ELF-1 (cell line): ENCODE data around the gene ME3.
A peak's percentile ranks its signal among the peaks of the same experiment; 100 is the strongest.
"Not testable (repeated sequence)": the region's sequence is repeated elsewhere in the genome, so short reads cannot be mapped to it uniquely, and the experiment has no call there.

Source experiments
- DNase-seq: peaks from one replicate; pipeline ENCODE4 v3.0.0-alpha.2; 2016; ENCODE audit warnings: low read depth, low spot score

Gene ME3

DNA sequence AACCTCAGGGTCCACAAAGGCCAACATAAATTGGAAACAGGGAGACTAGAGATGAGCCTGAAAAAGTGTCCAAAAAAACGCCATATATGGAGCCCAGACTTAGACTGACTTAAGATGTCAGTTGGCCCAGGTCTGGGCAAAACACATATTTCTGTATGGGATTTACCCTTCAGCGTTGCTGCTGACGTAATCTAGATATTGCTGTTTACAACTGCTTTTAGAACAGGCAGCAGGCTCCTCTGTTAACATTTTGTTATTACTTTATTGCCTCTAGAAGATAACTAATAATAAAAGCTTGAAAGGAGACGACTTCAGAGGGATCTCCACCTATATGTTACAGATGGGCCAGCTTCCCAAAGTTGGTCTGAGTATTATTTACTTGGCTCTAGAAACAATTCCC lies 8.7 kb downstream of the ME3 start:
- no peak for DNase-seq

DNA sequence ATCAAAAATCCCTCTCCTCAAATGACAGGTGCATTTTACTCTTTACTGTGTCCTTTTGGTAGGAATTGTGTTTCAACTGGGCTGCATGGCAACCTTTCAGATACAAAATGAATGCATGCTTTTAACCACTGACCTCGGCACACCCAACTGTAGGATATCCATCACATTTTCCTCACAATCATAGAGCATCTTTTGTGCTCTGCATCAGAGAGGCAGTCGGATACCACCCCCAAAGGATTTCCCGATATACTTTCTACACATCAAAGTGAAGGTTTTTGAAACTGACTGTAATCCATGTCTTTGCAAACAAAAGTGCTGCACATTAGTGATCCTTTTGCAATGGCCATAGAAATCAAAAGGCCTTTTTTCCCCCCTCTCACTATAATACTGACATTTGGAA lies 9.1 kb downstream of the ME3 start:
- DNase-seq, result no peak

- no peak for DNase-seq
Measured at GRCh38 chr11:86660736-86661135, 11.7 kb downstream of the ME3 start.

DNA sequence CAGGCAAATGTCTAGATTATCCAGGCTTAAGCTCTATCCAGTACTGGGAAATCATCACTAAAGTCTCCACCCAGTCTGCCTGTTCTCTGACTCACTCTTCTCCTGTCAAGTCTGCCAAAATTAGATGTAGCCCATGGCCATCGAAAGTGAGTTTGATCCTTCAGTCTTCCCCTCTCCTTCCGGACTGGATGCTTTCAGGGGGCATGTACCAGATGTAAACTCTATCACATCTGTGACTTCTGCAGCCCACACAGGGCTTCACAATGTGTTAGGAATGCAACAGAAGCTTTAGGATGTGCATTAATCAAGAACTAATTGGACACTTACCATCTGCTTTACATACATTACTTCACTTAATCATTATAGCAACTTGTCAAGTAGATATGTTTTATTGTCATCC lies 12.3 kb downstream of the ME3 start:
- DNase-seq, result no peak

DNA sequence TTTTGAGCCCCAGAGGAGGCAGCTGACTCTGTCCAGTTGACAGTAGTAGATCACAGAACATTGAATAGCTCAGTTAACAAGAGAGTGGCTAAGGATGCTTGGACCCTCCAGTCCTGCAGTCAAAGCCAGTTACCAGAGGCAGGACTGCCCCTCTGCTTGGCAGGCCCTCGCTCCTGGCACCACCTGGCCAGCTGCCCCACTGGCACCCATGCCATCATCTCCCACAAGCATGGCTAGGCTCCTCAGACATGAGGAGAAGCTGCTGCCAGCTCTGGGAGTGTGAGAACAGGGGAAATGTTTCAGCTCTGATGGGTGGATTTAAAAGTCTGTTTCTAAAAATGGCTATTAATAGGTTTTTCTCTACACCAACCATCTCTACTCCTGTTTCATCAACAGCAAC lies 13.9 kb downstream of the ME3 start:
- no peak for DNase-seq

DNA sequence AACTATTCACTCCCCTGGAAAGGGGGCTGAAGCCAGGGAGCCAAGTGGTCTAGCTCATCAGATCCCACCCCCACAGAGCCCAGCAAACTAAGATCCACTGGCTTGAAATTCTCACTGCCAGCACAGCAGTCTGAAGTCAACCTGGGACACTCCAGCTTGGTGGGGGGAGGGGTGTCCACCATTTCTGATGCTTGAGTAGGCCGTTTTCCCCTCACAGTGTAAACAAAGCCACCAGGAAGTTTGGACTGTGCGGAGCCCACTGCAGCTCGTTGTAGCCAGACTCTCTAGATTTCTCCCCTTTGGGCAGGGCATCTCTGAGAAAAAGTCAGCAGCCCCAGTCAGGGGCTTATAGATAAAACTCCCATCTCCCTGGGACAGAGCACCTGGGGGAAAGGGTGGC lies 27.2 kb downstream of the ME3 start:
- DNase-seq, result not testable (repeated sequence)

- no peak for DNase-seq
Measured at GRCh38 chr11:86644291-86644690, 28.1 kb downstream of the ME3 start.

DNA sequence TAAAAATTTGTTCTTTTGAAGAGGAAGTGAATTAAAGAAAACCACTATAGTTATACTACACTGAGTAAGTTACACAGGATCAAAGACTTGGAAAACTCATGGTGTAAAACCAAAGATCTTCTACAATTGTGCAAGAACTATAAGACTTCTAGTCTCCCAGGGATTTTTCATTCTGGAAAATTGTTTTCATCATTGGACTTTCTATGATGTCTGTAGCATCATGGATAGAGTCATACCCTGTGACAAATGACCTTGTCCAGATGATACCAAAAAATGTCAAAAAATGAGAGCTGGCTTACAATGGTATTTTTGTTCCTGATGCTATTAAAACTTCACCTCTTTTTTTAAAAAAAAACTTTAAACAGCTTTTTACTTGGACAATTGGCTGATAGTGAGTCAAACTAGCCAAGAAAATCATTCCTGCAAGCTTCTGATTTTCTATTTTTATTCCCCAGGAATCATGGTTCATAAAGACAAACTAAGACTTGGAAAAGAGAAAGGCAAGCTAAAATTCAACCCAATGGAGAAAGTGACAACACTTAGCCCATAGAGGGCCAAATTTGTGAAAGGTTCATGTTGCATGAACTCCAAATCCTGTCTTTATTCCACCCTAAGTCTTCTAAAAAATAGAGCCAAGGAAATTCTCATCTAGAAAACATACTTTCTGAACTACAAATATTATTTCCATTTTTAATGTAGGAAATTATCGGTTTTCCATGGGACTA lies 30.7 kb downstream of the ME3 start:
- DNase-seq, result no peak

- no peak for DNase-seq
Measured at GRCh38 chr11:86639137-86639536, 33.3 kb downstream of the ME3 start.

DNA sequence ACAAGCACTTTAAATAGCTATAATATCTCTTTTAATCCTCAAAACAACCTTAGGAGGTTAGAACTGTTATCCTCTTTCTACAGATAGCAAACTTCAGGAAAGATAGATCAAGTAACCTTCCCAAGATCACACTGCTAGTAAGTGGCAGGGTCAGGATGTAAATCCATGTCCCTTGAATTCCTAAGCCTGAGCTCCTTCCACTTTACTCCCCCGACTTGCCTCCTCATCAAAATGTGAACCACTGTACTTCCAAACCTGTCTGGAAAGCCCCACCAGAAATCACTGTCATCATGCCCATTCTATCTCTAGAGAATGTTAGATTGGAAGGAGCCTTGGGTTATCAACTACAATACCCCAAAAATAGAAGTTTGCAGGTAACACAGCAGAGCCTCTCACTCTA lies 33.7 kb downstream of the ME3 start:
- no peak for DNase-seq

DNA sequence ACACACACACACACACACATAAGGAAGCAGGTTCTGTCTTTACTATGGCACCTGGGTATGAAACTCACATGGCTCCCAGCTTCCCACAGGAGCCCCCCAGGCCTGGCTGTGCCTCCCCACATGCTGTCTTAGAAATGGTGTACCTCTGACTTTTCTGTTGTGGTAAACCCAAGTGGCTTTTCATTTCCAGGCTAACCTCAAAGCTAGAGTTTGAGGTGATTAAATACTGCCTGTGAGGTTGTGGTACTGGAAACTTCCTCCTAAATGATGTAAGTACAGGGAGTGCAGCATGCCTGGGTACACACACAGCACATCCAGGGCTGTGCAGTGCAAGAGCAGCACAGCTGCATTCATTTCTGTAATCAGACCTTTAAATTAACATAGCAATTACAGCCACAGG lies 34.4 kb downstream of the ME3 start:
- DNase-seq, result no peak

GRCh38 chr11:86636275-86636674 lies 36.1 kb downstream of the ME3 start:
- DNase-seq, result peak; percentile 53

DNA sequence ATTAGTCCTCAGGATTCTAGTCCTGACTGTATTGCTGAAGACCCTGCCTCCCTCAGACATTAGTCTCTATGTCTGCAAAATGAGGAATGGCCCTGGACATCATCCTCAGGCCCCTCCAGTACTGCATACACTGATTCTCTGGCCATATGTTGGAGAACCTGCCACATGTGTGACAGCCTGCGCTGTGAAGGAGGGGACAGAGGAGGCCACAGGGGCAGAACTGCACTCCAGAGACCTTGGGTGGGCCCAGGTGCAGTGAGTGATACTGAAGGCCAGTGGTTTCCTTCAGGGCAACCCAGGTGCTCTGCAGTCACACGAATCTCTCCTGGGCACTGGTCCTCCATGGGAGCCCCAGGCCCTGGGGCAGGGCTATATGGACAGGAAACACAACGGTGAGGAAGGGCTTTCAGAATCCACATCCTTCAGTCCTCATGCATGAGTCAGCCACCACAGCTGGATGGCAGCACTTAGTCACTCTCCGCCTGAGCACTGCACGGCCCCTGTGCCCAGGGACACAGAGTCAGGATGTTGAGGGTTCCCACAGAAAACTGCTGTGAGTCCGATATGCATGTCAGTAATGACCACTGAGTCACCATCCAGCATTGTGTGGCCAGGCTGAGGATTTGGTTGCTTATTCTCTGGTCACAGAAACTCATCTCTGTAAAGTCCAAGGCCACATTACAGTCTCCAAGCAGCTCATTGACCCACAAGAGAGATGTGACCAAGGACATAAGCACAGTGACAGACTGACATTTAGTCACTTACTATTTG lies 39.7 kb downstream of the ME3 start:
- DNase-seq, result peak; percentile 79

DNA sequence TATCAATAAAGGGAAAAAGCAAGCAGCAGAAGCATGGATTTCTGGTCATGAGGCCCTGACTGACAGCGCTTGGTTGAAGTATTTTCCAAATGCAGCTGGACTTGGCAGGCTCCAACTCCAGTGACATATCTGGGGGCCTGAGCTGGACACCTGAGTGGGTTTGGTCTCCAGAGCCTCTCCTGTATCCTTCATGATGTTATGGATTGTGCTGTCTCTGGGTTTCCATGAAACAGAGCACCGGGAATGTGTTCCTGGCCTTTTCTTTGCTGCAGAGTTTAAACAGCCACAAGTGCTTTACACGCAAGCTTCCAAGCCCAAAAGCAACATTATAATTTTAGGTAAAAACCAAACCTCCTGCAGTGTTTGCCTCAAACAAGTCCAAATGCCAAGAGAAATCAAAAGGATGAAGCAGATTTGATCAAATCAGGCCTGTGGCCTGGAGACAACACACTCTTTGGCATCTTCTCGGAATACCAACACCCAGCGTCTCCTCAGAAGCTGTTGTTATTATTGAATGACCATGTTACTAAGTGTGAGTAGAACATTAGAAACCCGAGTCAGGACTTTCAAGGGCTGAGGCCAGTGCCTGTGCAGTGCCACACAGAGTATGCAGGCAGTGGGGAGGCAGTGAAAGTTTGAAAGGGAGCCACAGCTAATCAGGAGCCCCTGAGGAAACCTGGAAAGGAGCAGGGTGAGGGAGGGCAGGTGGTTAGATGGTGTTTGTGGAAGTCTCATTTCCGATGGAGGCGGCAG lies 42.0 kb downstream of the ME3 start:
- DNase-seq, result no peak

DNA sequence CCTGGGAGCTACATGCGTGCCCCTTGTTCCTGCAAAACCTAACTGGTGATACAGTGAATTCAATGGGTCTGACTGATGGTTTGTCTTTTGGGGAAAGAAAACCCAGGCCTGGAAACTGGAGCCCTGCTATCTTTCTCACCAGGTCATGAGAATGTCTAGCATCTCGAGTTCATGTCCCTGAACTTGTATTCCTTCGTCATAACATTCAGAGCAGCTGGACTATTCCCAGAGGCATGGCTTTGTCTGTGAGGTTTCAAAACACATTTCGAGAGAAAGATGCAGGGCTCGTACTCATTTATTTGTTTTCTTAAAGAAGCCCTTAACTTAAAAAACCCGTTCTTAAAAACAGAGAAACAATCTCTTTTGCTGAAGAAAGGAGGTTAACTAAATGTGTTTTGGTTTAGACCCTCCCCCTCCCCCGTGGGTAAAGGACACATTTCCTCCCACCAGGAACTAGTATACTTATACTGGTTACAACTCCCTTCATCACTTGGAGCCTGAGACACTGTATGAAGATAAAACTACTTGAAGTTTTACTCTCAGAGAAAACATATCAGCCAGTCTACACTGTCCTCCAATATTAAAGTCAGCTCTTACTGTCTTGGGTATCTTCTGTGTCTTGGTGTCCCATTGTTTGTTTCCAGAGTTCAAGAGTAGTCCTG lies 43.2 kb downstream of the ME3 start:
- DNase-seq, result no peak

- no peak for DNase-seq
Measured at GRCh38 chr11:86627776-86628455, 44.5 kb downstream of the ME3 start.

- no peak for DNase-seq
Measured at GRCh38 chr11:86625981-86626380, 46.4 kb downstream of the ME3 start.

GRCh38 chr11:86625544-86625943 lies 46.9 kb downstream of the ME3 start:
- DNase-seq, result no peak

- DNase-seq, result no peak
Measured at GRCh38 chr11:86624366-86624765, 48.0 kb downstream of the ME3 start.

GRCh38 chr11:86623736-86624135 lies 48.7 kb downstream of the ME3 start:
- no peak for DNase-seq

GRCh38 chr11:86623041-86623621 lies 49.3 kb downstream of the ME3 start:
- DNase-seq, result no peak
